ENCODE results near the gene LRRC40. TPM values are rescaled to one million over a fixed set of nuclear protein-coding genes. Genes with fewer than 3 reads are reported as not detected.
"Not testable (repeated sequence)": the region's sequence is repeated elsewhere in the genome, so short reads cannot be mapped to it uniquely, and the experiment has no call there.

Gene LRRC40
- total RNA-seq, 2 experiments from 2014 or later = 17.9 to 20.9 TPM

GRCh38 chr1:70195342-70195741 lies 10.0 kb downstream of the LRRC40 start:
- H3K27me3 Mint-ChIP-seq = no peaks in the 10 kb centered on the region
- CTCF ChIA-PET = interaction anchor here (1.6 kb wide), 1 partner anchor 10 kb away, joined by 3 read pairs; no protein-coding TSS in a partner anchor
- H3K4me1 Mint-ChIP-seq = peaks cover 2% of the 10 kb centered on the region
- H3K27ac Mint-ChIP-seq = no peak overlapping the region
- ATAC-seq = no peak
- H3K36me3 Mint-ChIP-seq = peaks cover 11% of the 10 kb centered on the region
- DNase-seq = no peak
- H3K4me3 Mint-ChIP-seq = no peak overlapping the region
- H3K9me3 Mint-ChIP-seq (ENCODE audit: low read depth) = no peaks in the 10 kb centered on the region

DNA sequence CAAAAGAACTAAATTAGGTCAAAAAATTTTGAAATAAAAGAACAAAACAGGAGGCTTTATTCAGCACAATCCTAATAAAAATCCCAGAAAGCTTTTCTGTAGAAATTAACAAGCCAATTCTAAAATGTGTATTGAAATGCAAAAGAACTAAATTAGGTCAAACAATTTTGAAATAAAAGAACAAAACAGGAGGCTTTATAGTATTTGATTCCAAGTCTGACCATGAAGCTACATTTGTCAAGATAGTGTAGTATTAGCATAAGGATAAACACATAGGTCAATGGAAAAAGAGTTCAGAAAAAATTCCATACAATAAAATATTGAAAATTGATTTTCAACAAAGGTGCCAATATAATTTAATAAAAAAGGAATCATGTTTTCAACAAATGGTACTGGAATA lies 10.8 kb downstream of the LRRC40 start:
- Mint-ChIP-seq H3K27ac (no peak overlapping the region), H3K4me3 (no peak overlapping the region), H3K27me3 (no peaks in the 10 kb centered on the region), H3K4me1 (peaks cover 5% of the 10 kb centered on the region), H3K36me3 (peaks cover 11% of the 10 kb centered on the region), H3K9me3 (ENCODE audit: low read depth) (no peaks in the 10 kb centered on the region)
- DNase-seq = no peak
- no peak for ATAC-seq
- CTCF ChIA-PET = no interaction called here

- CTCF ChIA-PET = interaction anchor here (1.3 kb wide), 1 partner anchor 9 kb away, joined by 3 read pairs; no protein-coding TSS in a partner anchor
- H3K27me3 Mint-ChIP-seq; H3K27ac Mint-ChIP-seq; H3K4me1 Mint-ChIP-seq; H3K4me3 Mint-ChIP-seq; ATAC-seq; DNase-seq; H3K9me3 Mint-ChIP-seq (ENCODE audit: low read depth): not testable (repeated sequence)
- H3K36me3 Mint-ChIP-seq = peaks cover 14% of the 10 kb centered on the region
These were observed 12.9 kb downstream of the LRRC40 start for GRCh38 chr1:70192446-70192845.

DNA sequence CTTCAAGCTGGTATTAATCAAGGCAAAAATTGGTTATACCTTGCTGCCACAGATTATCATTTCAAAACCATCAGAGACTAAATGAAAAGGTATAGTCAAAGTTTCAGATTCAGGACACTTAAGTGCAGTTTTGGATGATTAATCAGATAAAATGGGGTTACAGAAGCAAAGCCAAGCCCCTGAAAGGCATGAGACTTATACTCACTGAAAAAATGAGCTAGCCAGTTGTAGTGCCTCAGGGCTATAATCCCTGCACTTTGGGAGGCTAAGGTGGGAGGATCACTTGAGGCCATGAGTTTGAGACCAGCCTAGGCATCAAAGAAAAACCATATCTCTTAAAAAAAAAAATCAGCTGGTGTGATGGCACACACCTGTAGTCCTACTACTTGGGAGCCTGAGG lies 15.2 kb downstream of the LRRC40 start:
- Mint-ChIP-seq H3K27ac (no peak overlapping the region), H3K9me3 (ENCODE audit: low read depth) (no peaks in the 10 kb centered on the region), H3K27me3 (no peaks in the 10 kb centered on the region), H3K4me1 (peaks cover 5% of the 10 kb centered on the region), H3K36me3 (peaks cover 23% of the 10 kb centered on the region), H3K4me3 (no peak overlapping the region)
- DNase-seq (no peak), ATAC-seq (no peak)
- CTCF ChIA-PET = no interaction called here

DNA sequence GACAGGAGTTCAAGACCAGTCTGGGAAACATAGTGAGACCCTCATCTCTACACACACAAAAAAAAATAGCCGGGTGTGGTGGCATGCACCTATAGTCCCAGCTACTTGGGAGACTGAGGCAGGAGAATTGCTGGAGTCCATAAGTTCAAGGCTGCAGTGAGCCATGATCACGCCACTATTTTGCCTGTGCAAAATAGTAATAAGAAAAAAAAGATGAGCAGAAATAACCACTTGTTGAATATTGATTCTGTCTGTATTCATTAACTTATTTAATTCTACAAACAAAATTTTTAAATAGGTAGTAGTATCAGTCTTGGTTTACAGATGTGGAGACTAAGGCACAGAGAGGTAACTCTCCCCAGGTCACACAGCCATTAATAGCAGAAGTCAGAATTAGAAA lies 16.9 kb downstream of the LRRC40 start:
- H3K36me3 Mint-ChIP-seq = peaks cover 27% of the 10 kb centered on the region
- peaks cover 5% of the 10 kb centered on the region for H3K4me1 Mint-ChIP-seq
- H3K9me3 Mint-ChIP-seq (ENCODE audit: low read depth) = no peaks in the 10 kb centered on the region
- CTCF ChIA-PET = no interaction called here
- H3K27me3 Mint-ChIP-seq = no peaks in the 10 kb centered on the region
- DNase-seq = no peak
- no peak for ATAC-seq
- no peak overlapping the region for H3K27ac Mint-ChIP-seq
- no peak overlapping the region for H3K4me3 Mint-ChIP-seq

- H3K9me3 Mint-ChIP-seq (ENCODE audit: low read depth); H3K27me3 Mint-ChIP-seq; ATAC-seq; DNase-seq; H3K4me3 Mint-ChIP-seq; H3K4me1 Mint-ChIP-seq; CTCF ChIA-PET; H3K27ac Mint-ChIP-seq: not testable (repeated sequence)
- H3K36me3 Mint-ChIP-seq = peaks cover 26% of the 10 kb centered on the region
These were observed 20.2 kb downstream of the LRRC40 start for GRCh38 chr1:70185181-70185580.

- H3K4me1 Mint-ChIP-seq = peaks cover 12% of the 10 kb centered on the region
- no peaks in the 10 kb centered on the region for H3K27me3 Mint-ChIP-seq
- H3K9me3 Mint-ChIP-seq (ENCODE audit: low read depth) = no peaks in the 10 kb centered on the region
- CTCF ChIA-PET = no interaction called here
- H3K4me3 Mint-ChIP-seq = no peak overlapping the region
- no peak for ATAC-seq
- peaks cover 28% of the 10 kb centered on the region for H3K36me3 Mint-ChIP-seq
- DNase-seq = no peak
- H3K27ac Mint-ChIP-seq = no peak overlapping the region
These were observed 33.9 kb downstream of the LRRC40 start for GRCh38 chr1:70171512-70171911.

- Mint-ChIP-seq H3K27me3 (no peaks in the 10 kb centered on the region), H3K9me3 (ENCODE audit: low read depth) (no peaks in the 10 kb centered on the region), H3K4me3 (no peak overlapping the region), H3K27ac (no peak overlapping the region), H3K36me3 (peaks cover 29% of the 10 kb centered on the region), H3K4me1 (peaks cover 14% of the 10 kb centered on the region)
- DNase-seq (no peak), ATAC-seq (no peak)
- CTCF ChIA-PET = interaction anchor here (1.3 kb wide), 1 partner anchor 37 kb away, joined by 3 read pairs; no protein-coding TSS in a partner anchor
These were observed 36.1 kb downstream of the LRRC40 start for GRCh38 chr1:70169018-70169839.

- peaks cover 14% of the 10 kb centered on the region for H3K4me1 Mint-ChIP-seq
- no peaks in the 10 kb centered on the region for H3K9me3 Mint-ChIP-seq (ENCODE audit: low read depth)
- no peak for DNase-seq
- CTCF ChIA-PET = interaction anchor here (1.3 kb wide), 1 partner anchor 38 kb away, joined by 3 read pairs; no protein-coding TSS in a partner anchor
- peaks cover 30% of the 10 kb centered on the region for H3K36me3 Mint-ChIP-seq
- no peak overlapping the region for H3K4me3 Mint-ChIP-seq
- ATAC-seq = no peak
- H3K27me3 Mint-ChIP-seq = no peaks in the 10 kb centered on the region
- no peak overlapping the region for H3K27ac Mint-ChIP-seq
These were observed 37.1 kb downstream of the LRRC40 start for GRCh38 chr1:70168283-70168682.

DNA sequence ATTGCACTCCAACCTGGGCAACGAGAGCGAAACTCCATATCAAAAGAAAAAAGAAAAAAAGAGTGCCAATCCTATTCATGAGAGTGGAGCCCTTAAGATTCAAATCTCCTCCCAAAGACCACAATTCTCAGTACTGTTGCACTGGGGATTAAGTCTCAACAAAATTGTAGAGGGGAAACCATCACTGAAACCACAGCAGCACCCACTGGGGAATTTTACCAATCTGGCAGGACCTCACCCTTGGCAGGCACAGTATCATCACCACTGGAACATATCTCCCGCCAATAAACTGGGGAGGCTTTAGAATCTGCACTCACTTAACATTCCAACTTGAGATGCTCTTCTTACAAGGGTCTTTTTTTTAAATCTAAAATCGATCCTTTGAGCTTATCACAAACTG lies 41.0 kb downstream of the LRRC40 start:
- CTCF ChIA-PET = no interaction called here
- ATAC-seq (no peak), DNase-seq (no peak)
- Mint-ChIP-seq H3K4me1 (peaks cover 6% of the 10 kb centered on the region), H3K27me3 (no peaks in the 10 kb centered on the region), H3K36me3 (peaks cover 20% of the 10 kb centered on the region), H3K4me3 (no peak overlapping the region), H3K9me3 (ENCODE audit: low read depth) (no peaks in the 10 kb centered on the region), H3K27ac (no peak overlapping the region)

DNA sequence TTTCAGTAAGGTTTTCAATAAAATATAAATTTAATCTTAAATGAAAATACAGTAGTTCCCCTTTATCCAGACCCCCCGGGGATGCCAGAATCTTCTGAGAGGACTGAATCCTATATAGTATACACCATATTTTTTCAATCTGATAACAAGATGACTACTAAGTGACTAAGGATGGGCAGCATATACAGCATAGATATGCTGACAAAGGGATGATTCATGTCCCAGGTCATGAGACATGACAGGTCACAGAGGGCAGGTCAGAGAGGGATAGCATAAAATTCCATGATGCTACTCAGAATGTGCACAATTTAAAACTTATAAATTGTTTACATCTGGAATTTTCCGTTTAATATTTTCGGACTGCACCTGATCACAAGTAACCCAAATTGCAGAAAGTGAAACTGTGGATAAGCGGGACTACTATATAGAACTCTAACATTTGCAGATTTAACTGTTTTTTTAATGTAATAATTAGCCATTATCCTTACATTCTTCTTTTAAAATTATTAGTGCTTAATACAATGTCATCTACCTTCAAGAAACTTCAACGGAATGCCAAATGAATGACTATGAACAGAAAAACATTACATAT lies 48.8 kb downstream of the LRRC40 start:
- DNase-seq (no peak), ATAC-seq (no peak)
- Mint-ChIP-seq H3K27ac (no peak overlapping the region), H3K9me3 (ENCODE audit: low read depth) (no peaks in the 10 kb centered on the region), H3K27me3 (no peaks in the 10 kb centered on the region), H3K36me3 (peaks cover 4% of the 10 kb centered on the region), H3K4me1 (no peaks in the 10 kb centered on the region), H3K4me3 (no peak overlapping the region)
- CTCF ChIA-PET = no interaction called here

GRCh38 chr1:70153739-70154138 lies 51.6 kb downstream of the LRRC40 start:
- no peak for DNase-seq
- Mint-ChIP-seq H3K4me1 (no peaks in the 10 kb centered on the region), H3K36me3 (peaks cover 1% of the 10 kb centered on the region), H3K9me3 (ENCODE audit: low read depth) (no peaks in the 10 kb centered on the region), H3K27ac (no peak overlapping the region), H3K4me3 (no peak overlapping the region), H3K27me3 (no peaks in the 10 kb centered on the region)
- CTCF ChIA-PET = interaction anchor here (1.4 kb wide), 1 partner anchor 20 kb away, joined by 5 read pairs; no protein-coding TSS in a partner anchor
- ATAC-seq = no peak

DNA sequence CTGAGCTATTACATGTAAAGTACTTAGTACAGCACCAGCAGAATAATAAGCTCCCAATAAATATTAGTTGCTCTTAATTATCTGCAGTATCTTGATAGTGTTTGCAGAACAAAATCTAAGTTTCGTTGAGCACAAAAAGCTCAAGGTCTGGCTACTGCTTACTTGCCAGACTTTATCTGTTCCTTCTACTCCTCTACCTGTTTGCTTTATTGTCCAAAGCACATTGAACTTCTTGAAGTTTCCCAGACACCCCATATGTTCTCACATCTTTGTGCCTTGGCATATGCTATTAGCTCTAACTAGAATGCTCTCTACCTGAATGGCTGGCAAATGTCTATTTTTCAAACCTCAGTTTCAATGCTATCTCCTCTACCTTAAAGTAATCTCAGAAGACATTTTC lies 54.9 kb downstream of the LRRC40 start:
- CTCF ChIA-PET = interaction anchor here (0.6 kb wide), 1 partner anchor 263 kb away, joined by 3 read pairs; no protein-coding TSS in a partner anchor
- no peaks in the 10 kb centered on the region for H3K27me3 Mint-ChIP-seq
- ATAC-seq = no peak

DNA sequence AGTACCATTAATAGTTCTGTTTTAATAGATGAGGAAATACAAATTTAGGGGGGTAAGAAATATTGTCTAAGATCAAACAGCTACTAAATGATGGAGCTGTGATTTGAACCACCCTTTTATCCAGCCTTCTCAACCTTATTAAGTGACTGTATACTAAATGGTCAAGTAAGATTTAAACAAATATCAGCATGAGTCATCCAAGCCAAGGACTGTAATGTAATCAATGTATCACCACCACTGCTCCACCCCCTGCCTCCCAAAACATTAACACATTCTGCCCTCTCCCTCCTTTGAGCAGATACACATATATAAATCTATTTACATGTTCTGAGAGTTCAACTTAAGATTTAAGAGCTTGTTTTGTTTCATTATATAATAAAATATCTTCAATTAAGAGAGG lies 58.9 kb downstream of the LRRC40 start:
- H3K36me3 Mint-ChIP-seq = peaks cover 4% of the 10 kb centered on the region
- ATAC-seq (no peak), DNase-seq (no peak)
- no peaks in the 10 kb centered on the region for H3K27me3 Mint-ChIP-seq
- no peak overlapping the region for H3K27ac Mint-ChIP-seq
- H3K4me1 Mint-ChIP-seq = no peaks in the 10 kb centered on the region
- CTCF ChIA-PET = no interaction called here
- no peak overlapping the region for H3K4me3 Mint-ChIP-seq
- no peaks in the 10 kb centered on the region for H3K9me3 Mint-ChIP-seq (ENCODE audit: low read depth)

More for the DNA sequence above, 54.9 kb downstream of the LRRC40 start:
- Mint-ChIP-seq H3K27ac (no peak overlapping the region), H3K4me3 (no peak overlapping the region), H3K36me3 (peaks cover 5% of the 10 kb centered on the region), H3K4me1 (no peaks in the 10 kb centered on the region), H3K9me3 (ENCODE audit: low read depth) (no peaks in the 10 kb centered on the region)
- DNase-seq = no peak

All from activated CD8-positive, alpha-beta memory T cell treated with anti-CD3 and anti-CD28 coated beads, Interleukin-2, amount 10 ng/mL, durations not matched to agents 7 days and 5 days (primary cell).